TTC549 (cell line): ENCODE data around the gene PCGF5.

Experiments
- FAIRE-seq: peaks from 2 replicates; lab custom pipeline; 2012; peaks lifted over from hg19 to GRCh38; lab: Jason Lieb, UNC

PCGF5 gene

DNA sequence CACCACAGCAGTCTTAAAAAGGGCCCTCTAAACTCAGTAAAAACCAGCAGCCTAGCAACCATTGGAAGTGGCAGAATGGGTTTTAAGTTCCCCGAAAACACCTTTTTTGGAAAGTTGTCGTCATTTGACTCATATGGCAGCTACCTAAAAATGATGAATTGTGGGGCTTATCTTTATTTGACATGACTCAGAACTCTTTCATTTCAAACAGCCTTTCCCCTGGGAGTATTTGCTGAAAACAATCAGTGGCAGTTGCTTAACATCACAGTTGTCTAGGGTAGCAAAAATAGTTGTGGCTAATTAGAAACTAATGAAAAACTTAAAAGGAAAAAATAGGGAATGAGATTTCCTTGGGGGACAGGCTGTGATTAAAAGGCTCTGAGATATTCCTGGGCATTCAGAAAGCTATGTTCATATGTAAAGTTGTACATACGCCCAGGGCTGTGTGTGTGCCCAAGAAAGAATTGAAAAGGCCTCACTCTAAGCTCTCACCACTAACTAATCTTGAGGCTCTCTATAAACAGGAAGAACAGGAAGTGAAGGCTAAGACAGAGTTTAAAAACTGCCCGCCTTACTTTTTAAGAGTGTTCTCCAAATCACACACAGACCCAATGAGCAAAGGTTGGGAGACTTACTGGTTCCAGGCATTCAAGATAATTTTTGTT, 108.0 kb downstream of the PCGF5 start:
- FAIRE-seq: no peak
